ENCODE data around the gene PDK2.

PDK2 gene

DNA sequence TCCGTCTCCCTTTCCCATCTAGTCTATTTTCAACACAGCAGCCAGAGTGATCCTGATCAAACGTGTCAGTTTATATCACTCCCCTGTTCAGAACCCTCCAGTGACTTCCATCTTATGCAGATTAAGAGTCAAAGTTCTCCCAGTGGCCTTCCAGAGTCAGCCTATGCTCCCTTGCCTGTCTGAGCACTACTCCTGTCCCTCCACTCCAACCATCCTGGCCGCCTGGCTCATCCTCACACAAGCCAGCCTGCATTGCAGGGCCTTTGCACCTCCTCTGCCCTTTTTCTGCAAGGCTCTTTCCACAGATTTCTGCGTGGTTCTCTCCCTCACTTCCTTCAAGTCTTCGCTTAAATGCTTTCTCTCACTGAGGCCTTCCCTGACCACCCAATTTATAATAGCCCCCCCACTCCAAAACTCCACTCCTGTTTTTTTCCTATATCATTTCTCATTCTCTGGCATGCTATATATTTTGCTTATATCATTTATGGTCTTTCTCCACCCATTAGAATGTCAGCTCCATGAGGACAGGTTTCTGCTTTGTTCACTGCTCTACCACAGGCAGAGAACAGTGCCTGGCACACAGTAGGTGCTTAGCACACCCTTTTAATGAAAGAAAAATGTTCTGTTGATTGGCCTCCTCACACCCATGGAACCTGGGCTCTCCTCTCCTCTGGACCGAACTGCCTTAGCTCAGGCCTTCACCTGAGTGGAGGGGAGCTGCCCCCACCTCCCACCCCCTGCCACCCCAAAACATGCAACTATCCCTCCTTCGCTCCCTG lies 25.5 kb downstream of the PDK2 start:
- DNase-seq, result no peak

DNA sequence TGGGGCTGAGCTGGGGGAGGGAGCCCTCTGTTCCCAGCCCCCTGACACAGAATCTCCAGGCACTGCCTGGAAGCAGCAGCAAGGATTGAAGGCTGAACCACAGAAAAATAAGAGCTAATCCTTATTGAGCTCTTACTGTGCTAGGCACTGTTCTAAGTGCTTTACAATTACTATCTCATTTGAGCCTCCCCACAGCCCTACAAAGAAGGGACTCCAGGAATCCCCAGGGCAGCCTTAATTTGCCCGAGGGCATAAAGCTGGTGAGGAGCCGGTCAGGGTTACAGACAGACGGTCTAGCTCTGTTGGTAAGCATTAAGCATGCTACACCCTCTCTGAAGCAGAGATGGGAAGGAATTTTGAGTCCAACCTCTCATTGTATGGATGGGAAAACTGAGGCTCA lies 27.8 kb downstream of the PDK2 start:
- DNase-seq, result no peak

DNA sequence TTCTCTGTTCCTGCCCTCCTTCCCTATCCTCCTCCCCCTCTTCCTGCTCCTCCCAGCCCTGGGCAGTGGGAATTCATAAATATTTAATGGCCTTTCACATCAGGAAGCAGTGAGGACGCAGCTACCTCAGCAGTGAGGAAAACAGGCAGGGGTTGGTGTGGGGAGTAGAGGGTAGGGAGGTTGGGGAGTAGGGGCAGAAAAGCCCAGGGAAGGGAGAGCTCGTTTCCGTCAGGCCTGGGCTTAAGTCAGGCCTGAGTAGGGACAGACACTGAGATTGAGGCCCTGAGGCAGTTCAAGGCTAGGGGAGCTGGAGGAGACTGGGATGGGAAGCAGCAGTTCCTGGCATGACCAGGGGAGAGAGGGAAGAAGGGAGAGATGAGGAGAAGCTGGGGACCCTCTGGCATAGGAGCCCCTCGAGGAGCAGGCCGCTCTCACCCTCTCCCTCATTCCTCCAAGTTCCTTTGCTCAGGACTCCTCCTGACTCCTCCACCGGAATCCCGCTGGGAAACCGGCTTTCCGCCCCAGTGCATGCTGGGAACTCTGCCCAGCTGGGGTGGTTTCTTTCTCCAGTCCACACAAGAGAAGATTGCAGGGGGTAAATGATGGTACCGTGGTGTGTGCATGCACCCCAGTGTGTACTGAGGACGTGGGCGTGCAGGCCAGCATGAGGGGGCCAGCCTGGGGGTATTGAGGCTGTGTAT lies 28.6 kb downstream of the PDK2 start:
- peak; percentile 17 for DNase-seq

DNA sequence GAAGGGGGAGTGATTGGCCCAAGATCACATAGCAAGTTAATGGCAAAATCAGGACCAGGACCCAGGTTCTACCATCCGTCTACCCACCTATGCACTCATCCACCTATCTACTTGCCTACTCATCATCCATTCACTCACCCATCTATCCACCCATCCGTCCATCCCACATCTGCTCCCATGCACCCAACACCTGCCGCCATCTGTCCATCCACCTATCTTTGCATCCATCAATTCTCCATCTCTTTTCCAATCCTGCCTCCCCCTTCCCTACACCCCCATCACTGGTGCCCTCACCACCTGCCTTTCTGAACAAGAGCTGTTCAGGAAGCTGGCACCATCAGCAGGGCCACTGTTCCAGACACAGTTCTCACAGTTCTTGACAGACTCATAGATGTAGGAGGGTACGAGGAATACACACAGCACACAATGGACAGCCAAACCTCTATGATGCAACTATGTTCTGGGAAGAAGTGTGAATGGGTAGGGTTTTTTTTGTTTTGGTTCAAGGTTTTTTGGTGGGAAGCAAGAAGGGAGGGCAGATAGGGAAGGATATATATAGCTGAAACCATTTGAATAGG lies 30.4 kb downstream of the PDK2 start:
- no peak for DNase-seq

DNA sequence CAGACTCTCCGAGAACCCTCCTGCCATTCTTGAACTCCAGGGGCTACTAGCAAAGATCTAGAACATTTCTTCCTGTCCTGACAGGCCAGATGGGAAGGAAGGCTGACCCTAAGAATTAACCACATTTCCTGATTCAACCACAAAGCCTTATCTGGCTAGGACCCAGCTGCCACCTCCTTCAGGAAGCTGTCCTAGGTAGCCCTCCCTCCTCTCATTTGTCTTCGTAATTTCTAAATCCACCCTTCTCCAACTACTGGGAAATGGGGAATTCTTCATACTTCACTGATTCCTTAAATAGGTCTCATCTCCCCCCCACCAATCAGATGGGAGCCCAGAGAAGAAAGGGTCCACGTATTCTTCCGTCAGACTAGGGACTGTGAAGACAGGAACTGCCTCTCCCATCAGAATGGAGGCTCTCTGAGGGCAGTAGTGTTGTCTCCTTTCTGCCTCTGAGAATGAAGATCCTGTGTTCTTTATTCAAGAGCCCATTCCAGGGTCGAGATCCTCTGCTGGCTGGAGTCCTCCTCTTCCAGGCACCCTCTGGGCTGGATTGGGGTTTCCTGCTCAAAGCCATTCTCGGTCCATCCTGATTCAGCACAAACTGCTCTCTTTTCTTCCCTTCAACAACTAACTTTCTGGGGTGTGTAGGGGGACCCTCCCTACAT lies 32.7 kb downstream of the PDK2 start:
- DNase-seq, result no peak

DNA sequence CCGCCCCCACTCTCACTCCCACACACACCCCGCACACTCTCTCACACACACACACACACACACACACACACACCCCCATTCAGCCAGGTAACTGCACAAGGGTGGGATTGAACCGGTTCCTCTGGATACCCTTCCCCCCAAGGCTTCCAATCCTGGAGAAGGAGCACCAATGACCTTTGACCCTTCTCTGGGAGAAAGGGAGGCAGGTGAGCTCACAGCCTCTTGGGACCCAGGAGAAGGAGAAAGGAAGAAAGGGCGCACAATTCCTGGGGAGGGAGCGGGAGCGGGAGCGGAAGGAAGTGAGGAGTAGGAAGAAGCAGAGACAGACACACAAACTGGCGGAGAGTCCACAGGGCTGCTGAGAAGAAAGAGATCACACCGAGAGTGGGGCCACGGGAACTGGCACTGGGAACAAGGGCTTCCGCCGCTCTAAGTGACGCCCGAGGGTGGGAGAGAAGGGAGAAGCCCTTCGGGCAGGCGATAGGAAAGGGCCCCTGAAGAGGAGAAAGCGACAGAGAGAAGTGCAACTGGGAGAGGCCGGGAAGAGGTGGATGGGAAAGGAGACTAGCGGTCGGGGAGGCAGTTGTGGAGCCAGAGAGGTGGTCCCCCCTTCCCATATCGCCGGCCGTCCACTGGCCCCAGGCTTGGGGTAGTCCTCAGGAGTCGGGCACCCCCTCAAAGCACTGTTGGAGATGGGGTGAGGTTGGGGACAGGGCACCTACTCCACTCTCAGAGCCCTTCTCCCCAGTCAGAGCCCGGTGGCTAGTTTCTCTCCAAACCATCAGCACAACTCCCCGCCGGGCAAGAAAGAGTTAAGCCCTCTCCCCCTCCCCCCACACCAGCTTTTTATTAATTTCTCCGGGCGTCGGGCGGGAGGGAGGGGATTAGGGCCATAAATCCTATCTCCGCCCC lies 33.5 kb downstream of the PDK2 start:
- peak; percentile 38 for DNase-seq

DNA sequence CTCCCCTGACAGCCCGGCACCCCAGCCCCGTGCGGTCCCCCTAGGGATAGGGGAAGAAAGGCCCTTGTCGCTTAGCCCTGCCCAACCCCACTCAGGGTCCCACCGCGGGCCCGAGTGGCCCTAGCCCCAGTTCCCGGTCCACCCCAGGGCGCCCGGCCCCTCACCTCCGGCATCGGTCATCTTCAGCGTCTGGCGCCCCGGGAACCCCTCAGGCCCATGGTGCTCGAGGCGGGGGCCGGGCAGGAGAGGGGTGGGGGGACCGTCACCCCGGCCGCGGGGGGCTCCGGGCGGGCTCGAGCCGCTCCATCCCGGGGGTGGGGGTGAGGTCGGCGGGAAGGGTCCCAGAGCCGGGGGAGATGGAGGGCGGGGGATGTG lies 34.2 kb downstream of the PDK2 start:
- DNase-seq, result no peak

DNA sequence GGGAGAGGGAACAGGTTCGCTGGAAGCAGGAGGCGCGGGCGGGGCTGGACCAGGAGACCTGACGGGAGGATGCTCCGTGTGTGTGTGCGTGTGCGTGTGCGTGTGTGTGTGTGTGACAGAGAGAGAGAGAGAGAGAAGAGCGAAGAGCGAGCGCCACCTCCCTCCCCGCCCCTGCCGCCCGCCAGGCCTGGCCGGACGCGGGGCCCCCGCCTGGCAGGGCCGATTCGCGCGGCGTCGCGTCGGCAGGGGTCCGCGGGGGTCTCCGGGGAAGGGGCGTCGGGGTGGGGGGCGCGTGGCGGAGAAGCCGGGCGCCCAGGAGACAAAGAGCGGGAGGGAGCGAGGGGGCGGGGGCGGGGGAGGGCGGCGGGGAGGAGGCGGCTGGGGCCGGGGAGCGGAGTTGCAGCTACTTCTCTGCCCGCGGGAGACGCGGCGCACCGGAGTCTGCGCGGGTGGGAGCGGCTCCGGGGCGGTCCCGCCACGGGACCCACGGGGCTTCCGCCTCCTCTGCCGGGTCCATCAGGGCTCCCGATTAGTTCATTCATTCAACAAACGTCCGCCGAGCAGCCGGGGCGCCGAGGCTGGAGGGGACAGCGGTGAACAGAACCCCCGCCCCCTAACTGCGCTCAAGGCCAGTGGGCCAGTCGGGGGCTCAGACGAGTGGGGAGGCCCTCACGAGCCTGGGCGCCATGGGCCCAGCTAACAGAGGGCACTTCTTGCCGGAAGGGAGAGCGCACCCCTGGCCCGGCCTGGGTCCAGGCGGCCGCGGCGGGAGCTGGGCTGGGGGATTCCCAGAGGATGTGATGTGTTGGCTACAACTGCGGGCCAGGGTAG lies 34.8 kb downstream of the PDK2 start, which contains the start of gene SAMD14:
Gene SAMD14, minus strand, starts transcription at position 433 of the 831 bp plus-strand sequence. CDS start 5,201 bp downstream, outside the sequence.
- DNase-seq, result peak; percentile 67

DNA sequence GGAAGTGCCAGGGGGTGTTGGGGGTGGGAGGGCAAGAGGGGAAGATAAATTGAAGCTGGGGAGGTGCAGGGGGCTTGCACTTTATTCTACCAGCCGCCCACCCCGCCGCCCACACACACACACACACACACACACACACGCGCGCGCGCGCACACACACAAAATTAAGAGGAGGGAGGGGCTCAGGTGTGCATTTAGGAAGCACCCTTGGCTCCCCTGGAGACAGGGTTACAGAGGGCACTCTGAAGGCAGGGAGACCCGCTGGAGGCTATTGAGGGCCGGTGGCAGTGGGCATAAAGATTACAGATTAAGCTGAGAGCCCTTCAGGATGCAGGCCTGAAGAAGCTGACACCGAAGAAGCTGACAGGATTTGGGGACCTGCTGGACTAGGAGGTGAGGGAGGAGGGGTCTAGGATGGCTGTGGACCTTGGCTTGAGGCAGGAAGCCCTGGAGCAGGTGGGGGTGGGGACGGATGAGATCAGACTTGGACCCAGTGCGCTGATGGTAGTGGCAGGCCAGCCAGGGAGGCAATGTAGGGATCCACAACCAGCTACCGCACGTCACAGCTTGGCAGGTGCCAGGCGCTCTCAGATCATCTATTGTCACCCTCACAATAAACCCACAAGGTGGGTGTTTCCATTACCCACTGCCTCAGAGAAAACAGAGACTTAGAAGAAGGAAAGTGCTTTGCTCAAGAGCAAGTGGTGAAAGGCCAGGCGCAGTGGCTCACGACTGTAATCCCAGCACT lies 35.6 kb downstream of the PDK2 start:
- no peak for DNase-seq

DNA sequence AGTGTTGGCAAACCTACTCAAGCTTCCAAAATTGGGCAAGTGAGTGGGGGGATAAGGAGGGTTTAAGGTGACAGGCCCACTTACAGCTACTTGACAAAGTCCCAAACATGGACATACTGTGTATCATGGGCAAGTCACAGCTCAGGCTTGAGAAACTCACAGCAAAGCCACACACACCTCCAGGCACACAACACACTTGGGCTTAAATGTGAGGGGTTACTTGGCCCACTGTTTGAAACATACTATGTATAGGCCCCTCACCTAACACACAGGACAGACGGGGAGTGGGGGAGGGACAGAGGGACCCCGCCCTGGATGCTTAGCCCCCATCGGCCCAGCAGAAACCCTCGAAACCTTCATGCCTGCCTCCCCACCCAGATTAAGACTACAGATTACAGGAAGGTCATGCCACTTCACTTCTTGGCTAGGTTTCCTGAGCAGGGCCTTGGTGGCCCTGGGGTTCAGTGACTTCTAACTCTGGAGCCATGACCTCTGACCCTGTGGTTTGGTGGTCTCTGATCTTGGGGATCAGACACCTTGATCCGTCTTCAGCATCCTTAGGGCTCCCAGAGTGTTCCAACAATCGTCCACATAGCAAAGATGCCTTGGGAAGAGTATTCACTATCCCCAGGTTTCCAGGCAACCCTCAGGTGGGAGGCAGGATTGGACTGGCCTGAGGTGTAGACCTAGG lies 37.1 kb downstream of the PDK2 start:
- DNase-seq, result no peak

DNA sequence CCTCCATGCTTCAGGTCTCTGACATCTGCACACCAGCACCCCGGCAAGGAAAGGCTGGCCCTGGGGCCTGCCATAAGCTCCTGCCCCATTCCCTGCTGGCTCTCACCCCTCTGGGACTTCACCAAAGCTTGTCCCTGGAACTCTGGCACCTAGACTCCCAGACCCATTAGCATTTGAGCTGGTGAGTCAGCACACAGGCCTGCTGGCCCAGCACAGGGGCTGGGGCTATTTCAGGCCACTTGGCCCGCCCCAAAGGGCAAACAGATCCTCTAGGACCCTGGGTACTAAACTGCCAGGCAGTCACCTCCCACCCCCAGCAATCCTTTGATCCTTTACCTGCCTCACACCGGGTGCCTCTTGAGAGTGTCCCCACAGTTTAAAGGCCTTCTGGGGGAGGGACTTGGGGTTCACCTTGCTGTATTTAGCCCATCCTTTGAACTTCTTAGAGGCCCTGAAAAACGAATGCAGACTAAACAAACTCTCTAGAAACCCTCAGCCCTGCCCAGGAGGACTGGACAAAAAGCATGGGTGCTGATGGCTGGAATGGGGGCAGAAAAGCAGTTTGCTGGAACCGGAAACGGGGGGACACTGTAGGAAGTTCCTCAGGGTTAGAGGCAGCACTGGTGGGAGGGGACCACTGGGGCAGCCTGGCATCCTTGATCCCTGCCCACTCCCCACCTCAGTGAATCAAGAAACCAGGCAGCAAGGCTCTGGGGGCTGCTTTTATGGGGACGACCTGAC lies 38.0 kb downstream of the PDK2 start:
- peak; percentile 55 for DNase-seq

DNA sequence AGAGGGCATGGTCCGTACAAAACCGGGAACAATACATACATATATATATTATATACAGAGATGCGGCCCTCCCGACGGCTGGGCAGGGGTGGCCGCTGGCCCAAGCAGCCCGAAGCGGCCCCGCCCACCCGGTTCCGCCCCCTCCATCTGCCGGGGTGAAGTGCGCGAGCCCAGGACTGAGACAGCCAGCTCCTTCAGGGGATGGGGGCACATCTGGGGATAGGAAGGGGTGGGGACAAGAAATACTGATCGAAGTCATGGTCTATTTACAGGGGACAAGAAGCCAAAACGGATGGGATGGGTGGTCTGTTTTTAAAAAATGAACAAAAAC lies 38.6 kb downstream of the PDK2 start:
- DNase-seq, result no peak

DNA sequence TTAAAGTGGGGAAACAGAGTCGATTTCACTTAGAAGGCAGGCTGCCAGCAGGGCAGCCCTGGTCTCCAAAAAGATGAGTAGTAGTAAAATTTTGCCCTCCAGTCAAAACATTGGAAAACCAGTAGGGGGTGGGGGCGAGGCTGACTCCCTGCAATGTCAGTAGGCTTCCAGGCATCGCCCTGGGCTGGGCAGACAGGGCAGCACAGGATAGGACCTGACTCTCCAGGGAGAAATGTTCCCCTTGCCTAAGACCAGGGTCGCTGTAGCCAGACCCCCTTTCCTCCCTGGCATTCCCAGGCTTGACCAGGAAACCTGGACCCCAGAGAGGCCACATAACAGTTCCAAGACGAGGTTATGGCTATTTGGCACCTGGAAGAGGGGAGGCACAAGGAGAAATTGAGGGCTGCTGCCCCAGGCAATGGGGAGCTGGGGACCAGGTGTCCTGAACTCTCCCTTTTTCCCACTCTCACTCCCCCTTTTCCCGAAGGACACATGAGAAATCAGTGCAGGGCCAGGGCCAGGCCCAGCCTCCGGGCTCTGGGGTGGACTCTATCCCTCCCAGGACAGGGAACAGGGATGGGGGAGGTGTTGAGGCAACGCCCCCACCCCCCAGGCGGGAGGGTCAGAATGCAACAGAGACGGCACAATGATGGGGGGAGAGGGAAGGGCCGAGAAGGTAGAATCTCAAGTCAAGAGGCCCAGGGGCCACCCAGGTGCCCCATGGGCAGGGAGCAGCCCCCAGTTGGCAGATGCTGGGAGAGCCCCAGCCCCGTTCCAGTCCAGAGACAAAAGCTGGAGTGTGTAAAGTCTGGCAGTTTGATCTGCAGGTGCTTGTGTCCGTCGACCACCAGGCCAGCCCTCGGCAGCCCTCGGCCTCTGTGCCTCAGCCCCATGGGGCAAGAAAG lies 39.3 kb downstream of the PDK2 start:
- no peak for DNase-seq

DNA sequence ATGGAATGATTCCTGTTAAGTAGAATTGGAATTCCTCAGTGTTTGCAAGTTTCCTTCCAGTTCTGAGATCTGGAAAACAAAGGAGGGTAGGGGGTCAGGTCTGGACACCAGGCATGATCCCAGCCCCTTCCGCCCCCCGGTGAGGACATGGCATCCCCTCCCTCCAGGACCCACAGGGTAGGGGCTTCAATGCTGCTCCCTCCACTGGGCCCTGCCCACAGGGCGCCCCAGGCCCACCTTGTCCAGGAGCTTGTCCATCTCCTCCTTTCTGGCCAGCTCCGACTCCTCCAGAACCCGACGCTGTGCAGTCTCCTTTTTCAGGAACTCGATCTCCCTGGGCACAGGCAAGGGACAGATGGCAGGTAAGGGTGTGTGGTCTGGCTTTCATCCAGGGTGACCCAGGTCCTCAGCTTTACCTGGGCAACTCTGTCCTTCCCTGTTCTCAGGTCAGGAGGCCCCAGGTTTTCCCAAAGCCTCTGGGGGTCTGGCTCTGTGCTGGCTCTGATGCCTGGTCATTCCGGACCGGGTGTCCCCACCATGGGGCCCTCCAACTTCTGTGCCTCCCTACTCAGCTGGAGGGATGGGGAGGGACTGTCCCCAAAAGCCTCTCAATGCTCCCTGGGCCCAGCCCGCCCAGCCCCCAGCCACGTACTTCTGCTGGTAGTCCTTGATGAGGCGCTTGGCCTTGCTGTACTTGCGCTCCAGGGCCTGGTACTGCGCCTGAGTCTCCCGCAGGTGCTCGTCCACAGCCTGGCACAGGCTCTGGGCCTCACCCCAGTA lies 40.4 kb downstream of the PDK2 start:
- no peak for DNase-seq

DNA sequence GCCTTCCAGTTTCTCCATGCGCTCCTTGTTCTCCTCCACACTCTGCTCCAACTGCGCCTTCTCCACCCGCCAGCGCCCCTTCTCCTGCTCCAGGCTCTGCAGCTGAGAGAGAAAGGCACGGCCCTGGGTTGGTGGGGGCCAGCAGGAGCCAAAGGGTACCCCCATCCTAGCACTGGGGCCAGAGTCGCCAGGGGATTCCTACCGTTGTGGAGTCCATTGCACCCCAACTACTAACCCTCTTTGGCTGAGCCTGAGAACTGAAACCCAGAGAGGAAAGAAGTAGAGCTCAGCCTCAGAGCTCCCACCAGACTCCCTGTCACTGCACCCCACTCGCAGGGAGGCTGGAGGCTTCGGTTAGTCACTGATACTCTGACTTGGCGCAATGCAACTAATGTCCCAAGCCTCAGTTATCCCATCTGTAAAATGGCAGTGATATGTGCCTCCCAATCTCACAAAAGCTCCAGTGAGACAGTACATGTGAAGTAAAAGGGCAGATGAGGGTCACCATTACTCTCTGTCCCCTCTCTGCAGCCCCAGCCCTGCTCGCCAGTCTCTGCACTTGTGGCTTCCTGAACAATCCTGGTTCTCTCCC lies 41.0 kb downstream of the PDK2 start:
- DNase-seq, result no peak

DNA sequence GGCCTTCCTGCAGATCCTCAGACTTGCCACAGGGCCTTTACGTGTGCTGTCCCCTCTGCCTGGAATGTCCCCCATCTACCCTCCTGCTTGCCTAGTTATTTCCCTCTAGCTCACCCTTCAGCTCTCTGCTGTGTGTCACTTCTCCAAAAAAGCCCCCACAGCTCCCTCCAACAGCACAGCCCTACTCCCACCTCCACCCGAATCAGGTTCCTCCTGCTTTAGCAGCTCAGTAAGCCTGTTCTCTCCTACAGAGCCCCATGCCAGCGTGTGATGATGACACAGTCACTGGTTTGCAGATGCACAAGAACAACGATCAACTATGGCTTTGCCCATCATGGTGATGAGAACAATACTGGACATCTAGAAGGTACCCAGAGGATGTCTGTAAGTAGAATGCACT lies 41.9 kb downstream of the PDK2 start:
- DNase-seq, result no peak

DNA sequence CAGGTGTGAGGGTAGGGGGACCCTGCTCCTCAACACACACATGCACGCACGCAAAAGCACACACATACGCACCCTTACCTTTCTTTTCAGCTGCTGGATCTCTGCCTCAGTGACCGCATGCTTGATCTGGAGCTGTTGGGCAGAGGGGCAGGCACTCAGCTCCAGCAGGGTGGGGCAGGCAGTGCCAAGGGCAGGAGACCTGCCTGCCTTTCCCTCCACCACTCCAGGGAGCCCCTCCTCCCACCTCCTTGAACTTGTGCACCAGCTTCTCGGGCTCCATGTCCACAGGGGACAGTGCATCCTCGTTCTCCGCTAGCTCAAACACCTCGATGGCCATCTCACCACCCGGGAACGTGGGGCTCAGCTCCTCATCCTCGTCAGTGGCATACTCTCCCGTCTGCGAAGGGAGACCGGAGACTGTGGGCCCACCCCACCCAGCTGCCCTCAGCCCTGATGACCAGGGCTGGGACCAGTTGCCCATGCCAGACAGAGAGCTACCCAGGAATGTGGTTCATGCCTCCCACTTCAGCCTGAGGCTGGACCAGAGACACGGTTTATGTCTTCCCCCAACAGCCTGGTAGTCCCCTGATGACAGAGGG lies 44.1 kb downstream of the PDK2 start:
- DNase-seq, result no peak
